Stimulated activated CD4-positive, alpha-beta T cell treated with anti-CD3 and anti-CD28 coated beads, Interleukin-15, amount 100 ng/mL, for 1 hour (primary cell): ENCODE data around the gene NOP10.
"Not testable (repeated sequence)": the region's sequence is repeated elsewhere in the genome, so short reads cannot be mapped to it uniquely, and the experiment has no call there.

ENCODE experiments used
- DNase-seq, 2 donors: peaks; one replicate each; pipeline ENCODE4 v3.0.0-alpha.2; 2020; ENCODE audit warnings: low read depth in 1 of 2, low spot score in 1 of 2

Gene NOP10

DNA sequence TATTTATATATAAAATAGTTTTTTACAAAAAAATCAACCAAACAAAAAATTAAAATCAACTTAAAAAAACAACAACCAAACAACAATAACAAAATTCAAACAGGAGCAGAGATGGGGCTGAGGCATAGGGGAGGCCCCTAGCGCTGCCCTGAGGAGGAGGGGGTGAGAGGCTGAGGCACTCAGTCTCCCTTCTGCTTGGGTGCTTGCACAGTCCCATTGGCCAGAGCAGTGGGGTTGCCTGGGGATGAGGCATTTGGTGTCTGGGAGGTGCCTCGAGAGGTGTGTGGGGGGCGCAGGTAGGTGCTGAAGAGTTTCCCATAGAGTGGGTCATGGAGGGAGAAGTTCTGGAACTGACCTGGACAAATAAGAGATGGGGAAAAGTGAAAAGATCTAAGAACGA lies 16.0 kb upstream of the NOP10 start:
- no peak for DNase-seq

- DNase-seq = no peak
Measured at GRCh38 chr15:34358367-34358766, 15.4 kb upstream of the NOP10 start.

DNA sequence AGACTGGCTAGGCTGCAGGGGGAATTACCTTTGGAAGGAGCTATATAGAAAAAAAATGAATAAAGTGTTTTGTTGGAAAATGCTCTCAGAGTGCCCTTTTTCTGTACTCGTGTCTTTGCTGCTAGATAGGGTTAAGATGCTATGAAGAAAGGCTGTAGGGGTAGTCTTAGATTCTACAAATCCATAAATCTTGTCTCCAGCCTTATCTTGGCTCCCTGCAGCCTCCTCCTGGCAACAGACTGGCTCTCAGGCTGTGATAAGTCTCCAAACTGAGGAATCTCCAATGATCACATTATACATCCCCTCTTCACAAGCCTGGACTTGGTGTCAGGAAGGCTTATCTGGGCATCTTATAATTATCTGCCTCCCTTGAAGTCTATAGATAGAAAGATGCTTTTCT lies 14.7 kb upstream of the NOP10 start:
- no peak for DNase-seq

- DNase-seq = no peak
Measured at GRCh38 chr15:34355241-34355640, 12.3 kb upstream of the NOP10 start.

GRCh38 chr15:34354286-34354685 lies 11.3 kb upstream of the NOP10 start:
- DNase-seq = no peak

DNA sequence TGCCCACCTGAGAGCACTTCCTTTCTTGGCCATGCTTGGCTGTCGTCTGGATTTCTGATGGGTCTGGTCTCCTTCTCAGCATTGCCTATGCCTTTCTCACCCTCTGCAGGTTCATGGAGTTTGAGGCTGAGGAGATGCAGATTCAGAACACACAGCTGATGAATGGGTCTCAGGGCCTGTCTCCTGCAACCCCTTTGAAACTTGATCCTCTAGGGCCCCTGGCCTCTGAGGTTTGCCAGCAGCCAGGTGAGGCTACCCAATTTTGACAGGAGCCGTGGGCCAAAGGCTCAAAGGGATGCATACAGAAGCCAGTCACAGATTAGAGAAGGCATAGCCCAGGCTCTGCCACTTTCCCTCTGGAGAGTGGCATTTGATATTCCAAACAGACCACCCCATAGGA lies 10.7 kb upstream of the NOP10 start:
- no peak for DNase-seq

- not testable (repeated sequence) for DNase-seq
Measured at GRCh38 chr15:34352996-34353395, 10.1 kb upstream of the NOP10 start.

- DNase-seq = no peak
Measured at GRCh38 chr15:34349769-34350168, 6.8 kb upstream of the NOP10 start.

GRCh38 chr15:34348735-34349300 lies 5.9 kb upstream of the NOP10 start:
- no peak for DNase-seq

DNA sequence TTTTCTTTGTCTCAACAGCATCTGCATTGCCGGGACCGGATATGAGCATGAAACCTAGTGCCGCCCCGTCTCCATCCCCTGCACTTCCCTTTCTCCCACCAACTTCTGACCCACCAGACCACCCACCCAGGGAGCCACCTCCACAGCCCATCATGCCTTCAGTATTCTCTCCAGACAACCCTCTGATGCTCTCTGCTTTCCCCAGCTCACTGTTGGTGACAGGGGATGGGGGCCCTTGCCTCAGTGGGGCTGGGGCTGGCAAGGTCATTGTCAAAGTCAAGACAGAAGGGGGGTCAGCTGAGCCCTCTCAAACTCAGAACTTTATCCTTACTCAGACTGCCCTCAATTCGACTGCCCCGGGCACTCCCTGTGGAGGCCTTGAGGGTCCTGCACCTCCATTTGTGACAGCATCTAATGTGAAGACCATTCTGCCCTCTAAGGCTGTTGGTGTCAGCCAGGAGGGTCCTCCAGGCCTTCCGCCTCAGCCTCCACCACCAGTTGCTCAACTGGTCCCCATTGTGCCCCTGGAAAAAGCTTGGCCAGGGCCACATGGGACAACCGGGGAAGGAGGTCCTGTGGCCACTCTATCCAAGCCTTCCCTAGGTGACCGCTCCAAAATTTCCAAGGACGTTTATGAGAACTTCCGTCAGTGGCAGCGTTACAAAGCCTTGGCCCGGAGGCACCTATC lies 5.2 kb upstream of the NOP10 start:
- DNase-seq = no peak

DNA sequence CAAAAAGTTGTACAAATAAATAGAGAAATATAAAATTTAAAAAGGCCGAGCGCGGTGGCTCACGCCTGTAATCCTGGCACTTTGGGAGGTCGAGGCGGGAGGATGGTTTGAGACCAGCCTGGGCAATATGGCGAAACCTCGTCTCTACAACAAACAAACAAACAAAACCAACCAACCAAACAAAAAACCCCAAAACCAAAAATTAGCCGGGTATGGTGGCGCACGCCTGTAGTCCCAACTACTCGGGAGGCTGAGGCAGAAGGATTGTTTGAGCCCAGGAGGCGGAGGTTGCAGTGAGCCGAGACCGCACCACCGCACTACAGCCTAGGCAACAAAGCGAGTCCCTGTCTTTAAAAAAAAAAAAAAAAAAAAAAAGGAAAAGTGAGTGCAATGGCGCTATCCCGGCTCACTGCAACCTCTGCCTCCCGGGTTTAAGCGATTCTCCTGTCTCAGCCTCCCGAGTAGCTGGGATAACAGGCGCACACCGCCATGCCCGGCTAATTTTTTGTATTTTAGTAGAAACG lies 661 bp downstream of the NOP10 start:
- not testable (repeated sequence) for DNase-seq

- no peak for DNase-seq
Measured at GRCh38 chr15:34341381-34342212, 1.3 kb downstream of the NOP10 start.

DNA sequence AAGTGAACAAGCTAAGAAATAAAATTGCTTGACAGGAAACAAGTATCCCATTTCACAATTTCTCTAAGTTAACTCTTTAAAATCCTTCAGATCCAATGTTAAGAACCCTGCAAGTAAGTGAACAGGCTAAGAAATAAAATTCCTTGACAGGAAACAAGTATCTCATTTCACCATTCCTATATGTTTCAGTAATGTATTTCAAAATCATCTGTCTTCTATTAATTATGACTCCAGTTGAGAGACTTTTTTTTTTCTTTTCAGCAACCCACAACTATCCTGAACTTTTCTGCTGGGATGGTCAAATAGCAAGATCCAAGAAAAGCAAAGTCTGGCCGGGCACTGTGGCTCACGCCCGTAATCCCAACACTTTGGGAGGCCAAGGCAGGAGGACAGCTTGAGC lies 3.0 kb downstream of the NOP10 start:
- DNase-seq = no peak

GRCh38 chr15:34338347-34338746 lies 4.6 kb downstream of the NOP10 start:
- DNase-seq = no peak

- DNase-seq = peak; percentile 84 to 87
Measured at GRCh38 chr15:34337557-34338306, 5.2 kb downstream of the NOP10 start, which contains the start of gene SLC12A6. SLC12A6 (minus strand) TSS chr15:34337781; CDS start chr15:34336680, 1,101 bp downstream.

DNA sequence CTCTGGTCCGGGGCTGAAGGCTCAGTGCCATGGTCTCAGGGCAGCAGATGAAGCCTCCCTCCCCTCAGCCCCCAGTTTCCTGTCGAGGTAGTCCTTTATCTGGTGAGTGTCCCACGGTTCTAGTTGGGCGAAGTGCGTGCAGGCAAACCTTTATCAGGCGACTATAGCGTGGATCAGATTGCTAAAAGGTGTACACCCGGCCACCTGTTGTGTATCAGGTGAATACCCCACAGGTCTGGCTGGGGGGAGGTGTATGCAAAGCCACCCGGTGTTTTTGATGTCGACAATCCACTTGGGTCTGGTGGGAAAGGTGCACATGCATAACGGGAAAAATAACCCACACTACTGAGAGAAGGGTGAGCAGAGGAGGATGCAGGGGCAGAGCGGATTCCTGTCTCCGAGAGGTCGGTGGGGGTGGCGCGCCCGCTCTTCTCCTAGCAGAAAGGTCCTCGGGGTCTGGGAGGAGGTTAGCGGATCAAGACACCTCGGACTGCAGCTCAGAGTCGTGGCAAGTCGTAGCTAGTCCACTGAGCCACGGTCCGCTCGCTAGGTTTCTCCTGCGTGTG lies 5.9 kb downstream of the NOP10 start:
- no peak for DNase-seq

DNA sequence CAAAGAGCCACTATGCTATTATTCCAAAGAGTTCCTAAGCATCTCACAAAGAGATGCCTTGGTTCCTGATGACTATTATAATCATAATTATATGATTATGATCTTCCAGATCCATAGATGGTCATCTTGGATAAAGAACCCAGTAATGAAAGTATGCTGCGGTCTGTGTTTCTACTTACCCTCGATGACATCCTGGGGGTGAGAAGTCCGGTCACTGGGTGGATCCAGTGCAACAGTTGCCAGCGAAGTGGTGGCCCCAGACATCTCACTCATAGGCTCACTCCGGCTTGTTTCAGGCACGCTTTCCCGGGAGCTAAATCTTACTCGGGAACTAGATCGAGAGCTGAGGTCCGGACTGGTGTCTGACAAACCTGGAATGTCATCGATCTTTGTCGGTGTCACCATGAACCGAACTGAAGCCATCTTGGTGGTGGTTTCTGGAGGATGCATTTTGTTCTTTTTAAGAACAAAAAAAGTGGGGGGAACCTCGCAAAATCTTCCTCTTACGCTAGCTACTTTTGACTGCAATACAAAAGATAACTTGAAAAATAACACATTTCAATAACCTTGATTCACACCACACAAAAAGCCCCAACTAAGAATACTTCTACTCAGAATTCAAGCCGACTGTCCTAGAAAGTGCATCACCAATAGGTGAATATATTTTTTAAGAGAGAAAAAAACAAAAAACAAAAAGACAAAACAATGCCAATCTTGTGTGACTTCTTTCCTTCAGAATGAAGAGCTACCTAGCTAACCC lies 6.5 kb downstream of the NOP10 start:
- no peak for DNase-seq

- DNase-seq = no peak
Measured at GRCh38 chr15:34335176-34336032, 7.5 kb downstream of the NOP10 start.

DNA sequence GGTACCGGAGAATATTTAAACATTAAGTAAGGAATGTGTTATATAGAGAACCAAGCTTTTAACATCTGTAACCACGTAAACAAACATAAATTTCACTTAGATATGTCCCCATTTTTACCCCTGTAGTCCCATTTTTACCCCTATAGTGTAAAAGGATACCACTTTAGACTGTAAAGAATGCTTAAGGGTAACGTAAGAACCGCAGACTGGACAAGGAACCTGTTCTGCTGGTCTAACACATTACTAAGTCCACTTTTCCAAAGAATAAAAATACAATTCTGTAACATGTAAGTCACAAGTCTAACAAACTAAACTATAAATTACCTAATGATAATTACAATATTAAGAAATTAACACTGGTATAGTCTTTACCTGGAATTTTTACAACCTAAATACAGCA lies 8.3 kb downstream of the NOP10 start:
- no peak for DNase-seq
